Adrenal gland (tissue), 5 donors: ENCODE measurements around the gene PLA2G4E.

Experiments used
- POLR2A ChIP-seq, 2 donors: fragments of 450-650 bp; IDR thresholded peaks; one replicate each; pipeline ENCODE4 v1.6.1; 2017; ENCODE audit warnings: antibody characterized with exemption in 2 of 2, mild to moderate bottlenecking in 2 of 2, moderate library complexity in 1 of 2
- TF ChIP-seq, protein P1 (sequence below), 6 experiments: fragments of 450-650 bp in 4 of 6; fragments of 200-600 bp in 2 of 6; sonication (generic) in 1 of 6; IDR thresholded peaks; 1 replicate in 5 of 6; 2 replicates in 1 of 6; pipeline versions ENCODE4 v1.5.1 to v1.8.0; 2016 to 2021; ENCODE audit warnings: antibody characterized with exemption in 6 of 6, mild to moderate bottlenecking in 2 of 6, moderate library complexity in 1 of 6
- donor health status: DM: no; HTN: no; CAD: no.

DNA sequence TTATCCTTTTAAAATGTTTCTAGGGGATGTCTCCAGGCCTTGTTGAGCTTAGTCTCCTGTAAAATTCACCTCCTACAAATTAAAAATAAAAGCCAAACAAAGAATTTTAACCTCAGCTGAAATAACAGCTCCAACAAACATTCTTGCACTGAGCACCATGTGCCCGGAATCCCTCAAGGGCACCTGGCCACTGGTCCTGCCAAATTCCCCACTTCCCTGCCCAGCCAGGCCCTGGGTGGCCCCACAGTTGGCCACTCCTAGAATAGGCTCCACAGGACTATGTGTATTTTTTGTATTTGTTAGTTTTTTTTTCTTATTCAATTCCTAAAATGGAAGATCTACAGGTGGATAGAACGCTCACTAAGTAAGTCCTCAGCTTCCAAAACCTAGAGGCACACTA is 33.1 kb upstream of the PLA2G4E start:
- TF ChIP-seq, protein P1, sequence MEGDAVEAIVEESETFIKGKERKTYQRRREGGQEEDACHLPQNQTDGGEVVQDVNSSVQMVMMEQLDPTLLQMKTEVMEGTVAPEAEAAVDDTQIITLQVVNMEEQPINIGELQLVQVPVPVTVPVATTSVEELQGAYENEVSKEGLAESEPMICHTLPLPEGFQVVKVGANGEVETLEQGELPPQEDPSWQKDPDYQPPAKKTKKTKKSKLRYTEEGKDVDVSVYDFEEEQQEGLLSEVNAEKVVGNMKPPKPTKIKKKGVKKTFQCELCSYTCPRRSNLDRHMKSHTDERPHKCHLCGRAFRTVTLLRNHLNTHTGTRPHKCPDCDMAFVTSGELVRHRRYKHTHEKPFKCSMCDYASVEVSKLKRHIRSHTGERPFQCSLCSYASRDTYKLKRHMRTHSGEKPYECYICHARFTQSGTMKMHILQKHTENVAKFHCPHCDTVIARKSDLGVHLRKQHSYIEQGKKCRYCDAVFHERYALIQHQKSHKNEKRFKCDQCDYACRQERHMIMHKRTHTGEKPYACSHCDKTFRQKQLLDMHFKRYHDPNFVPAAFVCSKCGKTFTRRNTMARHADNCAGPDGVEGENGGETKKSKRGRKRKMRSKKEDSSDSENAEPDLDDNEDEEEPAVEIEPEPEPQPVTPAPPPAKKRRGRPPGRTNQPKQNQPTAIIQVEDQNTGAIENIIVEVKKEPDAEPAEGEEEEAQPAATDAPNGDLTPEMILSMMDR (IDR thresholded peaks at IDR 0.05): no peak
- TF ChIP-seq POLR2A (IDR thresholded peaks at IDR 0.05): no peak
